Mesendoderm (in vitro differentiated cells): Measurements from ENCODE around the gene MAPK6.

Experiments used
- DNase-seq: peaks from one replicate; pipeline ENCODE4 v3.0.0; 2013
- H2AK5ac ChIP-seq: 2 replicates; pipeline ENCODE4 v1.6.1; 2013; ENCODE audit warnings: low read length, inconsistent platforms
- H2BK120ac ChIP-seq: 2 replicates; pipeline ENCODE4 v1.6.1; 2013; ENCODE audit warnings: low read depth, mild to moderate bottlenecking, low read length, moderate library complexity, mixed read lengths
- H2BK15ac ChIP-seq: replicated peaks from 2 replicates; pipeline ENCODE4 v1.6.1; 2013; ENCODE audit warnings: low read depth, mild to moderate bottlenecking, moderate library complexity
- H2BK5ac ChIP-seq: 2 replicates; pipeline ENCODE4 v1.6.1; 2013; ENCODE audit warnings: low read length, inconsistent platforms
- H3K18ac ChIP-seq: 2 replicates; pipeline ENCODE4 v1.6.1; 2013; ENCODE audit warnings: mild to moderate bottlenecking, low read length, mixed read lengths
- H3K23ac ChIP-seq: one replicate; pipeline ENCODE4 v1.6.1; 2013; ENCODE audit warnings: low read length
- H3K27ac ChIP-seq: 2 replicates; pipeline ENCODE4 v1.5.1; 2013; ENCODE audit warnings: low read depth, mild to moderate bottlenecking, inconsistent platforms, low read length, moderate library complexity
- H3K27me3 ChIP-seq: 2 replicates; pipeline ENCODE4 v1.6.1; 2013; ENCODE audit warnings: low read length, control low read depth, mild to moderate bottlenecking, inconsistent platforms; ENCODE audit not compliant: insufficient read depth, poor library complexity
- H3K36me3 ChIP-seq: 2 replicates; pipeline ENCODE4 v1.6.1; 2013; ENCODE audit warnings: low read length, inconsistent platforms; ENCODE audit not compliant: control insufficient read depth, insufficient read depth
- H3K4ac ChIP-seq: one replicate; pipeline ENCODE4 v1.6.1; 2013; ENCODE audit warnings: low read depth, mild to moderate bottlenecking, low read length, moderate library complexity
- H3K4me1 ChIP-seq: 2 replicates; pipeline ENCODE4 v1.6.1; 2013; ENCODE audit warnings: low read depth, low read length, inconsistent platforms; ENCODE audit not compliant: control insufficient read depth
- H3K4me2 ChIP-seq: 2 replicates; pipeline ENCODE4 v1.6.1; 2013; ENCODE audit warnings: low read length
- H3K4me3 ChIP-seq: 2 replicates; pipeline ENCODE4 v1.5.1; 2013; ENCODE audit warnings: mild to moderate bottlenecking, low read length
- H3K56ac ChIP-seq: one replicate; pipeline ENCODE4 v1.6.1; 2013; ENCODE audit warnings: low read length
- H3K79me1 ChIP-seq: 2 replicates; pipeline ENCODE4 v1.6.1; 2013; ENCODE audit warnings: low read length, inconsistent platforms
- H3K79me2 ChIP-seq: 2 replicates; pipeline ENCODE4 v1.6.1; 2013; ENCODE audit warnings: mild to moderate bottlenecking, low read length; ENCODE audit not compliant: control insufficient read depth, insufficient read depth
- H3K9ac ChIP-seq: 2 replicates; pipeline ENCODE4 v1.6.1; 2013; ENCODE audit warnings: low read length, inconsistent platforms
- H4K5ac ChIP-seq: one replicate; pipeline ENCODE4 v1.6.1; 2013; ENCODE audit warnings: low read length
- H4K8ac ChIP-seq: one replicate; pipeline ENCODE4 v1.6.1; 2013; ENCODE audit warnings: low read depth, mild to moderate bottlenecking, control low read depth, low read length, moderate library complexity
- WGBS: extraction: QIAGEN DNeasy Blood & Tissue Kit; methylation state at CpG from one replicate; pipeline ENCODE4 v1.1.7; 2013; ENCODE audit warnings: low lambda C conversion rate, missing lambda C conversion rate; ENCODE audit not compliant: insufficient coverage; ENCODE audit errors: extremely low coverage; 5-methylcytosine and 5-hydroxymethylcytosine counted together

The MAPK6 gene

GRCh38 chr15:52066842-52067544 is 48.0 kb downstream of the MAPK6 start:
- Histone ChIP-seq H3K9ac (no peak overlapping the region), H3K79me1 (no peaks in the 10 kb centered on the region), H2AK5ac (no peak overlapping the region), H3K4me1 (no peaks in the 10 kb centered on the region), H4K8ac (no peak overlapping the region), H3K23ac (no peak overlapping the region), H3K27me3 (no peaks in the 10 kb centered on the region), H3K56ac (no peak overlapping the region), H2BK15ac (no peak overlapping the region), H3K27ac (no peak overlapping the region), H2BK120ac (no peak overlapping the region), H4K5ac (no peak overlapping the region), H3K36me3 (no peaks in the 10 kb centered on the region), H3K18ac (no peak overlapping the region), H3K79me2 (no peaks in the 10 kb centered on the region), H3K4me2 (no peak overlapping the region), H3K4me3 (no peak overlapping the region), H3K4ac (no peak overlapping the region), H2BK5ac (no peak overlapping the region)
- no peak for DNase-seq
- no CpG with 5 or more reads among the region's 3 CpGs for WGBS

GRCh38 chr15:52067545-52067926 is 48.5 kb downstream of the MAPK6 start:
- H3K79me2 ChIP-seq = no peaks in the 10 kb centered on the region
- no peaks in the 10 kb centered on the region for H3K27me3 ChIP-seq
- no peak overlapping the region for H2BK5ac ChIP-seq
- DNase-seq = no peak
- no peak overlapping the region for H3K23ac ChIP-seq
- no peaks in the 10 kb centered on the region for H3K79me1 ChIP-seq
- H3K18ac ChIP-seq = no peak overlapping the region
- H3K4me3 ChIP-seq = no peak overlapping the region
- H4K8ac ChIP-seq = no peak overlapping the region
- H2BK120ac ChIP-seq = no peak overlapping the region
- no peak overlapping the region for H2AK5ac ChIP-seq
- H3K4ac ChIP-seq = no peak overlapping the region
- no peak overlapping the region for H3K56ac ChIP-seq
- H3K36me3 ChIP-seq = no peaks in the 10 kb centered on the region
- no peak overlapping the region for H4K5ac ChIP-seq
- H3K4me1 ChIP-seq = no peaks in the 10 kb centered on the region
- H3K27ac ChIP-seq = no peak overlapping the region
- no peak overlapping the region for H3K4me2 ChIP-seq
- no peak overlapping the region for H2BK15ac ChIP-seq
- no peak overlapping the region for H3K9ac ChIP-seq

- no peak overlapping the region for H3K56ac ChIP-seq
- no peaks in the 10 kb centered on the region for H3K79me1 ChIP-seq
- H3K4me2 ChIP-seq = no peak overlapping the region
- H3K36me3 ChIP-seq = no peaks in the 10 kb centered on the region
- no peak overlapping the region for H3K4me3 ChIP-seq
- no peaks in the 10 kb centered on the region for H3K79me2 ChIP-seq
- no peaks in the 10 kb centered on the region for H3K4me1 ChIP-seq
- no peaks in the 10 kb centered on the region for H3K27me3 ChIP-seq
- H2BK5ac ChIP-seq = no peak overlapping the region
- H3K27ac ChIP-seq = no peak overlapping the region
- no peak overlapping the region for H2BK120ac ChIP-seq
- H2AK5ac ChIP-seq = no peak overlapping the region
- DNase-seq = no peak
- H3K18ac ChIP-seq = no peak overlapping the region
- no peak overlapping the region for H4K8ac ChIP-seq
- WGBS = no CpG with 5 or more reads among the region's 2 CpGs
- H3K23ac ChIP-seq = no peak overlapping the region
- H2BK15ac ChIP-seq = no peak overlapping the region
- H3K4ac ChIP-seq = no peak overlapping the region
- H4K5ac ChIP-seq = no peak overlapping the region
- H3K9ac ChIP-seq = no peak overlapping the region
These were observed 49.1 kb downstream of the MAPK6 start for GRCh38 chr15:52068004-52068615.

GRCh38 chr15:52069559-52069958 is 50.5 kb downstream of the MAPK6 start:
- H3K79me2 ChIP-seq = no peaks in the 10 kb centered on the region
- no peak overlapping the region for H4K5ac ChIP-seq
- no peak overlapping the region for H3K4me3 ChIP-seq
- H2BK5ac ChIP-seq = no peak overlapping the region
- H4K8ac ChIP-seq = no peak overlapping the region
- H3K4me1 ChIP-seq = no peaks in the 10 kb centered on the region
- H3K79me1 ChIP-seq = no peaks in the 10 kb centered on the region
- H2BK15ac ChIP-seq = no peak overlapping the region
- H3K4ac ChIP-seq = no peak overlapping the region
- no peaks in the 10 kb centered on the region for H3K36me3 ChIP-seq
- H3K27ac ChIP-seq = no peak overlapping the region
- no peak overlapping the region for H3K23ac ChIP-seq
- no peak overlapping the region for H2AK5ac ChIP-seq
- no peak for DNase-seq
- no peak overlapping the region for H3K56ac ChIP-seq
- H3K9ac ChIP-seq = no peak overlapping the region
- no peak overlapping the region for H3K18ac ChIP-seq
- no CpG with 5 or more reads among the region's 5 CpGs for WGBS
- H3K27me3 ChIP-seq = no peaks in the 10 kb centered on the region
- H3K4me2 ChIP-seq = no peak overlapping the region
- H2BK120ac ChIP-seq = no peak overlapping the region

- no CpG with 5 or more reads among the region's 10 CpGs for WGBS
- no peaks in the 10 kb centered on the region for H3K36me3 ChIP-seq
- H4K8ac ChIP-seq = no peak overlapping the region
- H3K4ac ChIP-seq = no peak overlapping the region
- H3K18ac ChIP-seq = no peak overlapping the region
- no peak overlapping the region for H3K9ac ChIP-seq
- no peaks in the 10 kb centered on the region for H3K79me1 ChIP-seq
- H3K27ac ChIP-seq = no peak overlapping the region
- DNase-seq = no peak
- H3K27me3 ChIP-seq = no peaks in the 10 kb centered on the region
- no peak overlapping the region for H2AK5ac ChIP-seq
- H3K79me2 ChIP-seq = no peaks in the 10 kb centered on the region
- no peak overlapping the region for H3K4me3 ChIP-seq
- H2BK5ac ChIP-seq = no peak overlapping the region
- H3K4me1 ChIP-seq = no peaks in the 10 kb centered on the region
- no peak overlapping the region for H3K23ac ChIP-seq
- no peak overlapping the region for H2BK15ac ChIP-seq
- H3K56ac ChIP-seq = no peak overlapping the region
- no peak overlapping the region for H4K5ac ChIP-seq
- H2BK120ac ChIP-seq = no peak overlapping the region
- H3K4me2 ChIP-seq = no peak overlapping the region
These were observed 52.6 kb downstream of the MAPK6 start for GRCh38 chr15:52071570-52071969.
